Naive B cell (primary cell): ENCODE measurements around the gene NINJ1. TPM values are rescaled to one million over a fixed set of nuclear protein-coding genes. Genes with fewer than 3 reads are reported as not detected.

Experiments
- ATAC-seq, 2 donors: fragments of 150-1000 bp; cut with Tn5 transposase; 2 replicates each; pipeline ENCODE4 v1.10.0; 2021; ENCODE audit warnings: low read depth in 2 of 2, mild to moderate bottlenecking in 2 of 2, moderate library complexity in 2 of 2
- DNase-seq: peaks from one replicate; pipeline ENCODE4 v3.0.0; 2022
- H3K27ac Mint-ChIP-seq, 6 donors: one replicate each; pipeline ENCODE4 v1.8.0; 2020 to 2022; ENCODE audit warnings: mild to moderate bottlenecking in 6 of 6, mixed read lengths in 6 of 6, moderate library complexity in 5 of 6, inconsistent platforms in 2 of 6
- H3K27me3 Mint-ChIP-seq, 3 donors: one replicate each; pipeline ENCODE4 v1.8.0; 2021 to 2022; ENCODE audit warnings: mixed read lengths in 3 of 3, mild to moderate bottlenecking in 1 of 3
- H3K36me3 Mint-ChIP-seq, 2 donors: one replicate each; pipeline ENCODE4 v1.8.0; 2020 to 2022; ENCODE audit warnings: mixed read lengths in 2 of 2, inconsistent platforms in 1 of 2, mild to moderate bottlenecking in 1 of 2
- H3K4me1 Mint-ChIP-seq, 3 donors: one replicate each; pipeline ENCODE4 v1.8.0; 2020 to 2022; ENCODE audit warnings: mixed read lengths in 3 of 3, inconsistent platforms in 1 of 3, mild to moderate bottlenecking in 1 of 3, moderate library complexity in 1 of 3
- H3K4me3 Mint-ChIP-seq, 8 donors: one replicate each; pipeline ENCODE4 v1.8.0; 2020 to 2022; ENCODE audit warnings: mild to moderate bottlenecking in 8 of 8, mixed read lengths in 8 of 8, moderate library complexity in 8 of 8, inconsistent platforms in 2 of 8
- H3K9me3 Mint-ChIP-seq, 7 donors: one replicate each; pipeline ENCODE4 v1.8.0; 2020 to 2022; ENCODE audit warnings: mixed read lengths in 7 of 7, mild to moderate bottlenecking in 5 of 7, inconsistent platforms in 2 of 7, moderate library complexity in 1 of 7
- polyA plus RNA-seq, 6 donors: library from polyadenylated mRNA; unstranded; fragments of 300-500 nt; fragmentation: Illumina TruSeq; gene quantifications; one replicate each; pipeline ENCODE4 v1.2.3, GENCODE V29; 2021; ENCODE audit warnings: low read depth in 6 of 6

NINJ1 gene, protein sequence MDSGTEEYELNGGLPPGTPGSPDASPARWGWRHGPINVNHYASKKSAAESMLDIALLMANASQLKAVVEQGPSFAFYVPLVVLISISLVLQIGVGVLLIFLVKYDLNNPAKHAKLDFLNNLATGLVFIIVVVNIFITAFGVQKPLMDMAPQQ
- polyA plus RNA-seq = 10 to 100 TPM in 1 of 6 donors, 1 to 10 TPM in 5; 4.3 to 14.2 (median 7.1) TPM

DNA sequence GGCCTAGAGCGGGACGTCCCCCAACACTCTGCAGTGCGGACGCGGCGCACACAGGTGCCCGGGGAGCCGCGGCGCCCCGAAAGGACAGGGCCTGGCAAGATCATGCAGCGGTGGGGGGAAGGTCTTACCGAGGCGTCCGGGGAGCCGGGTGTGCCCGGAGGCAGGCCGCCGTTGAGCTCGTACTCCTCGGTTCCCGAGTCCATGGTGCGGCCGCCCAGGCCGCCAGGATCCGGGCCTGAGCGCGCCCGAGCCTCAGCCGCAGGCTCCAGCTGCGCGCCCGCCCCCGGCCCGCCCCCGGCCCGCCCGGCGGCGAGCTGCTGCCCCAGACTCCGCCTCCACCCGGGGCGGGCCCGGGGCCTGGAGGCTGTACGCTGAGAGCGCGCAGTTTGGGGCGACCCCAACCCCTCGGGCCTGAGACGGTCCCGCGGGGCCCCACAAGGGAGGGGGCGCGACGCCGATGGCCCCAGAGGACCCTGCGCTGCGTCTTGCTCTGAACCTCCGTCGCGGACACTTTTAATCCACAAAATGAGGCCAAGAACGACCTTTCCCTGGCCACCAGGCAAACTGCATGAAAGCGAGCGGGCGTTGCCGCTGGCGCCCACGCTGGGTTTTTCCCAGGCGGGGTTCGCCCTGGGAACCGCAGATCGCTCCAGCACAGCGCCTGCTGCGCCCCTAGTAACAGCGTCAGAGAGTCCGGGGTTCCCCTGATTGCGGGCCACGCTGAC, at the start of gene NINJ1:
Gene NINJ1, minus strand, starts transcription at position 237 of the 725 bp plus-strand sequence. Its CDS starts 34 bp downstream, at position 203.
- Mint-ChIP-seq H3K27ac (peak within 1 kb of the TSS; percentile 95 to 100 (median 97)), H3K27me3 (peaks cover 0 to 17% (median 0%) of the 10 kb centered on the region in 3 donors), H3K4me1 (peaks cover 32 to 53% (median 44%) of the 10 kb centered on the region in 3 donors), H3K9me3 (peaks cover 0 to 4% (median 3%) of the 10 kb centered on the region in 7 donors), H3K36me3 (peaks cover 0 to 2% of the 10 kb centered on the region in 2 donors), H3K4me3 (peak within 1 kb of the TSS; percentile 85 to 92 (median 88))
- DNase-seq (peak; percentile 82), ATAC-seq (peak; percentile 73 to 80)

DNA sequence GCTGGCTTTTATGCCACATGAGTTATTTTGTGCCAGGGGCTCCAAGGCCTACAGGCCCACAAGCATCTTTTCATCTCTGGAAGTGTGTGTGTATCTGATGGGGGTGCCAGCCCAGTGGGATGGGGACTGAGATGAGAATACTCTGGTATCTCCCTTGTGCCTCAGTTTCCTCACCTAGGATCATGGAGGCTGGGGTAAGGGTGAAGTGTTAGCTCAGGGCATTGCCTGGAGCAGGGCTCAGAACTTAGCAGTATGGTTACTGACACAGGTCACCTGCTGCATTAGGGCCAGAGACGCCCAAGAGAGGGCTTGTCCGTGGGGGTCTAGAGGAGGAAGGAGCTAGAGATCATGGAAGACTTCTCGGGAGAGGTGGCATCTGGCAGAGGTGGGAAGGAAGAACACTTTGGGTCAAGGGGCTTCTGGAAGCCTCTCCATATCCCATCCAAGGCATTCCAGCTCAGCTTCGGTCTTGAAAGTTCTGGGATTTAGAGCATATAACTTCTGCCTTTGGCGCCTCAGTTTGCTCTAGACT, 49.1 kb upstream of the NINJ1 start:
- Mint-ChIP-seq H3K27me3 (peaks cover 21 to 66% (median 57%) of the 10 kb centered on the region in 3 donors), H3K36me3 (no peaks in the 10 kb centered on the region), H3K27ac (peak overlapping the region in 1 of 6 donors; percentile 47), H3K9me3 (no peaks in the 10 kb centered on the region), H3K4me3 (peak overlapping the region; percentile 70 to 87 (median 80)), H3K4me1 (peaks cover 6 to 22% (median 14%) of the 10 kb centered on the region in 3 donors)
- ATAC-seq = no peak
- no peak for DNase-seq

DNA sequence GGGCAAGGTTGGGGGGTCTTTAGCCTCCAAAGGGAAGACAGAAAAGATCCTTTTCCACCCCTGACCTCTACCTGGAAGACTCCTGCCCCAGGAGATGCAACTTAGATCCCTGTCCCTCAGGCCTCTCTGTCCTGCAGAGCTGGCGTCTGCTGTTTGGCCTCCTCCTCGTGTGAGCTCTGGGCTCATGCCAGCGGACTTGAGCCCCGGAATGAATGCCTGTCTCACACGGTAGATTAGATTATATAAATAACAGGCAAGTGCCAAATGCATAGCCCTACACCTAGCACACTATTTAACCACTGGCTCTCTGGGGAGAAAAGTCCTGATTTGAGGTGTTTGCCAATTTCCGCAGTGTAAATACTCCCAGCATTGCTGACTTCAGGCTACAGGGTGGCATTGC, 48.5 kb upstream of the NINJ1 start:
- Mint-ChIP-seq H3K9me3 (no peaks in the 10 kb centered on the region), H3K27ac (peak overlapping the region in 1 of 6 donors; percentile 34), H3K27me3 (peaks cover 20 to 64% (median 56%) of the 10 kb centered on the region in 3 donors), H3K36me3 (no peaks in the 10 kb centered on the region), H3K4me1 (peaks cover 6 to 22% (median 13%) of the 10 kb centered on the region in 3 donors), H3K4me3 (peak overlapping the region in 4 of 8 donors; percentile 54 to 74 (median 70))
- ATAC-seq (no peak), DNase-seq (no peak)

DNA sequence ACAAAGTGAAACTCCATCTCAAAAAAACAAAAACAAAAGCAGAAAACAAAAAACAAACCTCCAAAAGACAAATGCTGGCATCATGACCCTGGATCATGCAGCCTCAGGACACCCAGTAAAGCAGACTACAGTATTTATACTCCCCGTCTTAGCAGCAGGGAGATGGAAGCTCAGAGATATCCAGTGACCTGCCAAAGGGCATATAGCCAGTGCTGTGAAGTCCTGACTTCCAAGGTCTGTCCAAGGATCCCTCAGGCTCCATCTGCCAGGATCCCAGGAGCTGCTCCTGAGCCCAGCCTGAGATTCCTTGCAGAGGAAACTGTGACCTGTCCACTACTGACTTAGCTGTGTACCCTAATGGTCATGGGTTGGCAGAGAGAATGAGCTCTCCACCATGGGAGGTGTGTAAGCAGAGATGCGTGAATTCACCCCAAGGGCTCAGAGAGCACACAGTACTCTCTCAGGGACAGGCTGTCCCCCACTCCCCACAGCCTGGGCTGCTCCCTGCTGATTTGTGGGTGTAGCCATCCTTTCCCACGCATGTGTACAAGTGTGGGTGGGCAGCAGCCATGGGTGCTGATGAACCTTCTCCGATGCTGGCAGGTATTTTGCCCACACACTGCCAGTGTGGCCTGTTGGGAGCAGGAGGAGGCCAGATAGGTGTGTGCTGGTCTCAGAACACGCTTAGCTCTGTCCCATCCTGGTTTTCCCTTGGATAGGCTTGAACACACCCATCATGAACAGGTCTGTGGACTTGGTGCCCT, 47.8 kb upstream of the NINJ1 start:
- H3K27me3 Mint-ChIP-seq = peaks cover 19 to 60% (median 52%) of the 10 kb centered on the region in 3 donors

DNA sequence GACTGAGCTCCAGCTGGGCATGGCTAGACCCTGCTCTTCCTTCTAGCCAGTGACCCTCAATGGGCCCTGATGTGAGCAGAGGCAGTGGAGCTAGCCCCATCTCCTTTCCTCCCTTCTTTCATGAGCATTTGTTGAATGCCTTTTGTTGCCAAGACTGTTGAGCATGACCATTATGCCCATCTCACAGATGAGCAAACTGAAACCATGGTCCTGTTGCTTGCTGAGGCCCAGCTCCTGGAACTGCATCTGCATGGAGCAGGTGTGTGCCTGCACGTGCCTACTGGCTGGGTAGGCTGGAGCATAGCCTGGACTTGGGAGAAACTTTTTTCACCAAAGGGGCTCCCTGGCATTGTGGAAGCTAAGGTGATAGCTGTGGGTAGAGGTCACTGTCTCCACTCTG, 46.9 kb upstream of the NINJ1 start:
- H3K36me3 Mint-ChIP-seq = no peaks in the 10 kb centered on the region
- H3K4me3 Mint-ChIP-seq = no peak overlapping the region
- H3K4me1 Mint-ChIP-seq = peaks cover 6 to 17% (median 9%) of the 10 kb centered on the region in 3 donors
- DNase-seq (no peak), ATAC-seq (no peak)
- H3K27ac Mint-ChIP-seq = no peak overlapping the region
- peaks cover 19 to 51% (median 46%) of the 10 kb centered on the region in 3 donors for H3K27me3 Mint-ChIP-seq
- no peaks in the 10 kb centered on the region for H3K9me3 Mint-ChIP-seq

More for the DNA sequence above, 47.8 kb upstream of the NINJ1 start:
- ATAC-seq (no peak), DNase-seq (no peak)
- Mint-ChIP-seq H3K4me3 (peak overlapping the region in 1 of 8 donors; percentile 16), H3K4me1 (peaks cover 6 to 22% (median 9%) of the 10 kb centered on the region in 3 donors), H3K27ac (no peak overlapping the region), H3K9me3 (no peaks in the 10 kb centered on the region), H3K36me3 (no peaks in the 10 kb centered on the region)

DNA sequence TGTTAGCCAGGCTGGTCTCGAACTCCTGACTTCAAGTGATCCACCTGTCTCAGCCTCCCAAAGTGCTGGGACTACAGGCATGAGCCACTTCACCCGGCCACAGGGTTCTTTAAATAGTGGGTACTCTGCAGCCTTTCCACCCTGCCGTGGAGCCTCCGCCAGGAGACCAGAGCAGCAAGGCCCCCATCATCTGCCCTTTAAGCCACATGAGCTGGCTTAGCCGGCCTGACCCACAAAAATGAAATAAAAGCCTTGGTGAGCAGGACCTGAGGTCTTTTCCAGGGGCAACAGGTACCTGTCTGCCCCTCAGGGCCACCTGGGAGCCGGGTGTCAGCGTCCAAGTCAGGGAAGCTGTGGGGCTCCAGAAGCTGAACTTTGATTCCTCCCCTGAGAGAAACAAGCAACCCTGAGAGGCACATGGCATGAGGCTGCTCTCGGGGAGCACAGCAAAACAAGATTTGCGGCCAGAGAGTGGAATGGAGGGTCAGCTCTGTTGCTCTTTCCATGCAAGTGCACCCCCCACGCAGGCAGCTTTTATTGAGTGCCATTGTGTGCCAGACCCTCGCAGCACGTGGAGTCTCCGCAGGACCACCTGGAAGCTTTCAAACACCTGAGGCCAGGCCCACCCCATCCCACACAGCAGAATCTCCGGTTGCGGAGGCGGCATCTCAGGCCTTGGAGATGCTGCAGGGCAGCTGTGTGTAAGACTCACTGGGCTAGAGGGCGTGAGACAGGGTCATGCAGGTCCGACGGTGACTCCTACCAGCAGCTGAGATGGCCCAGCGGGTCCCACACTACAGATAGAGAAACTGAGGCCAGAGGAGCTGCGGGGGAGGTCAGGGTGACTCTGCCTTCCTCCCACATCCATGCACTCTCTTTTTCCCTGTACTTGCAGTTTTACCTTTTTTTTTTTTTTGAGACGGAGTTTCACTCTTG, 45.1 kb upstream of the NINJ1 start:
- Mint-ChIP-seq H3K4me3 (no peak overlapping the region), H3K9me3 (no peaks in the 10 kb centered on the region), H3K27me3 (peaks cover 19 to 46% (median 42%) of the 10 kb centered on the region in 3 donors), H3K36me3 (no peaks in the 10 kb centered on the region), H3K4me1 (peaks cover 6 to 13% (median 9%) of the 10 kb centered on the region in 3 donors), H3K27ac (peak overlapping the region in 2 of 6 donors; percentile 24 to 39)
- no peak for ATAC-seq
- no peak for DNase-seq

DNA sequence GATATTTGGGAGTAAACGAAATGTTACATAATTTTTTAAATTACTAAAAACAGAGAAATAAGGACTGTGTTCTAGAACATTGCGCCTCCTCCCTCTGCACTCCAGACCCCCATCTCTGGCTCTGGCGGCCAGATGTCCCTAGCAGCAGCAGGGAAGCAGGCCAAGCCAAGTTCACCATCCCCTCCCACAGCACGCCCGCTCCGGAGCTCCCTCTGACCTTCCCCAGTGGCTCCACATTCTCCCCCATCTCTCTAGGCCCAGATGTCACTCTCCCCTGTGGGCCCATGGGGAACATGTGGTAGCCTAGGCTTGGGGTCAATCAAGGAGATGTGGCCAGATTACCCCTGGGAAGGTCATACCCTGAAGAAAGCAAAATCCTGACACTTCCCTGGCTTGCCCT, 43.6 kb upstream of the NINJ1 start:
- H3K4me1 Mint-ChIP-seq = peaks cover 0 to 2% (median 0%) of the 10 kb centered on the region in 3 donors
- no peak for ATAC-seq

DNA sequence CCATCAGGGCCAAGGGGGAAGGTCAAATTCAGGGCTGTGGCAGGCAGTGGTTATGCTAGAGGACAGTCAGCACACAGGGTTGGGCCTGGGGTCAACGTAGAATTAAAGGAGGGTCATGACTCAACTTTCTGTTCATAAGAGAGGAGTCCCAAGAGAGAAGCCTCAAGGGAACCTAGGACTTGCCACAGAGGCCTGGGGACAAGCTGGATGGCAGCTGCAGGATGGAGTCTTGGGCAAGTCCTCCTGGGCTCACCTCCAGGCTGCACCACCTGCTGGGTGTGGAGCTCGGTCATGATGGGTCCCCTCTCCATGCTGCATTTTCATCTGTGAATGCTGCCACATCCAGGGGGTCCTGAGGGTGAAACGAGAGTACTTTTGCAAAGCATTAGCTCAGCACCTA, 40.9 kb upstream of the NINJ1 start:
- DNase-seq (no peak), ATAC-seq (no peak)
- Mint-ChIP-seq H3K4me1 (no peaks in the 10 kb centered on the region), H3K36me3 (no peaks in the 10 kb centered on the region), H3K27ac (no peak overlapping the region), H3K4me3 (no peak overlapping the region), H3K27me3 (peaks cover 5 to 23% (median 12%) of the 10 kb centered on the region in 3 donors), H3K9me3 (no peaks in the 10 kb centered on the region)

More for the DNA sequence above, 43.6 kb upstream of the NINJ1 start:
- Mint-ChIP-seq H3K36me3 (no peaks in the 10 kb centered on the region), H3K4me3 (no peak overlapping the region), H3K9me3 (no peaks in the 10 kb centered on the region), H3K27me3 (peaks cover 11 to 47% (median 32%) of the 10 kb centered on the region in 3 donors), H3K27ac (no peak overlapping the region)
- no peak for DNase-seq

DNA sequence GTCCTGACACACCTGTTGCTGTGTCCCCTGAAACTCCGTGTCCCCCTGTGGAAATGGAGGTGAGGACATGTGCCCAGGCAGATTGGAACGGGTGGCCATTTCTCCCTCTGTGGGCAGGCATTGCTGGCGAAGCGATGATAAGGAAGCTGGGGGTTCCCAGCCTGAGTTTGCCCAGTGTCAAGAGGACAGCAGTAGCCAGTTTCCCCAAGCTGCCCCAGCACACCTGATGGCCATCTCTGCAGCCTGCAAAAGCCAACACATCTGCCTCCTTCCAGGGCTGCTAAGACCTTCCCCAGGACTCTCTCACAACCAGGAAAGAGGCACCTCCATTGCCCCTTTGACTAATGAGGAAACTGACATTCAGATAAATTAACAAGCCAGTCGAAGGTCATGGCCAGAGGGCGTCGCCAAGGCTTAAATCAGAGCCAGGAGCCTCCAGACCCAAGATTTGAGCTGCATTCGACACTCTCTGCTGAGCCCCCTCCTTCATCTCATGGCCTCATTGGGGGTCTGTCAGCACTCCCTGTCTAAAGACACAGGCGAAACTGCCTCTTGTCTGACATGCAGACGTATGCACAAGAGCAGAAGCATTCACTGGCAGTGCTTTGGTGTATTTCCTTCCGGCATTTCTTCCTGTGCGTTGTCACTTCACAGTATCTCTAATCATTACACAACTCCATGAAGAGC, 39.5 kb upstream of the NINJ1 start:
- Mint-ChIP-seq H3K4me3 (no peak overlapping the region), H3K9me3 (no peaks in the 10 kb centered on the region), H3K27ac (no peak overlapping the region), H3K36me3 (no peaks in the 10 kb centered on the region), H3K27me3 (peaks cover 4 to 21% (median 6%) of the 10 kb centered on the region in 3 donors), H3K4me1 (no peaks in the 10 kb centered on the region)
- ATAC-seq (no peak), DNase-seq (no peak)

DNA sequence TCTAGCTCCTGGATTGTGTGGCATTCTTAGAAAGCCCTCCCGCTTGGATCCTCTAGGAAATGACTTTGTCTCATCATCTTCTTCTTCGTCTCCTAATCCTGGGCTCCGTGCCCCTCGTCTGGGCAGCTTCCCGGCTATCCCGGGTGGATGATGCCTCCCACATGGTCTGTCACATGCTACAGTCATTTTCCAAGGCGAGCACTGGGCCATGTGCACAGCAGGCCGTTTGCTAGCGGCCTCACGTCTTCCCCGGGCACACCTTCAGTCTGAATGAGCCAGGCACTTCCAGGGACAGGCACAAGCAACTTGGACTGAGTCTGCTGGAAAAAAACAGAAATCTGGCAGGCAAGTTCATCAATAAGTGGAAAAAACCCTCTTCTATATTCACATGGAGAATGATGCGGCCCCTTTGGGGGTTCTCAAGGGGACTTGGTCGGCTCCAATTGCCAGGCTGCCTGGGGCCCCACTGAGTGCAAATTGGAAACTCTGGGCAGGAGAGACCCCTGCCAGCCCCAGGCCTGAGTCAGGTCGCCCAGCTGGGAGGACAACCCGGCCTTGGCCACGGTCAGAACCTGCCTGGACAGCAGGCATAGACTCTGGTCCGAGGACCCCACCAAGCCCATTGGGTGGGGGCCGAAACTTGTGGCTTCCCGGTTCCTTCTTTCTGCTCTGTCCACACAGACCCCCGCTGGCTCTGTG, 38.8 kb upstream of the NINJ1 start:
- H3K4me3 Mint-ChIP-seq = no peak overlapping the region
- H3K4me1 Mint-ChIP-seq = no peaks in the 10 kb centered on the region
- H3K27ac Mint-ChIP-seq = peak overlapping the region in 1 of 6 donors; percentile 41
- ATAC-seq (no peak), DNase-seq (no peak)
- H3K9me3 Mint-ChIP-seq = no peaks in the 10 kb centered on the region
- no peaks in the 10 kb centered on the region for H3K36me3 Mint-ChIP-seq
- peaks cover 0 to 21% (median 4%) of the 10 kb centered on the region in 3 donors for H3K27me3 Mint-ChIP-seq

DNA sequence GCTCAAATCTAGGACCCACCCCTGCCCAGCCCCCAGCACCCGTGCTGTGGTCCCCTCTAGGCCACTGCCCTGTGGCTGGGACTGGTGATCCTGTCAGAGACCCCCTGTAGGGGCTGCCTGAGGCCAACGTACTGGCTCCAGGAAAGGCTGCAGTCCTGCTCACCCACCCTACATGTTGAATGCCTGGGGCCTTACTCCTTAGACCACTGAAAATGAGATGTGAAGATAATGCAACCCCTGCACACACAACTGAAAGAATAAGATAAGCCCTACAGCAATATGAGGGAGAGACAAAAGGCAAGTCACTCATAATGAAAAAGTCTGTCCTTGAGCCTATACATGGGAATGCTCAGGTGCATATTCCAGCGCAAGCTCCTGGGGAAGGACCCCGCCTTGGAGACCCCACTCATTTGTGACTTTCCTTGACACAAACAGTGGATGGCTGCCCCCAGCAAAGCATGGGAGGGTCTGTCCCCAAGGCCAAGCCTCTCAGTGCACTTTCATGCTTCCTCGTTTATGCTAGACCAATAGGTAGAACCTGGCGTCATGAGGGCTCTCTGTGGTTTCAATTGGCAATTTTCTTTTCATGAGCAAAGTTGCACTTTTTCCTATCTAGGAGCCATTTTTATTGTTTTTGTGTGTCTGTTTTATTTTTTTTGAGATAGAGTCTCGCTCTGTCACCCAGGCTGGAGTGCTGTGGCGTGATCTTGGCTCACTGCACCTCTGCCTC, 37.4 kb upstream of the NINJ1 start:
- no peak overlapping the region for H3K4me3 Mint-ChIP-seq
- no peak overlapping the region for H3K27ac Mint-ChIP-seq
- peaks cover 0 to 21% (median 0%) of the 10 kb centered on the region in 3 donors for H3K27me3 Mint-ChIP-seq
- no peaks in the 10 kb centered on the region for H3K4me1 Mint-ChIP-seq
- H3K36me3 Mint-ChIP-seq = no peaks in the 10 kb centered on the region
- no peaks in the 10 kb centered on the region for H3K9me3 Mint-ChIP-seq
- DNase-seq (no peak), ATAC-seq (no peak)
